ENCODE results near the gene SLC22A31. TPM values are rescaled to one million over a fixed set of nuclear protein-coding genes. Genes with fewer than 3 reads are reported as not detected.
"Not testable (repeated sequence)": the region's sequence is repeated elsewhere in the genome, so short reads cannot be mapped to it uniquely, and the experiment has no call there.

SLC22A31 gene
- total RNA-seq, 1 experiment from 2014 or later: not detected

GRCh38 chr16:89190150-89190958, 10.0 kb downstream of the SLC22A31 start:
- no peaks in the 10 kb centered on the region for H3K9me3 Mint-ChIP-seq (ENCODE audit: unreplicated experiment)
- H3K4me1 Mint-ChIP-seq (ENCODE audit: insufficient read depth, unreplicated experiment): no peaks in the 10 kb centered on the region
- no peak for TF ChIP-seq CTCF (IDR thresholded peaks at IDR 0.05; ENCODE audit: unreplicated experiment)
- BruUV-seq (replicated peaks): no TSS peak
- H3K27ac Mint-ChIP-seq (ENCODE audit: low read depth, unreplicated experiment): no peak overlapping the region
- no peaks in the 10 kb centered on the region for H3K36me3 Mint-ChIP-seq (ENCODE audit: insufficient read depth, unreplicated experiment)
- DNase-seq (ENCODE audit: unreplicated experiment): no peak
- intact Hi-C loops (cut with micrococcal nuclease): no loop called here
- H3K4me3 Mint-ChIP-seq (ENCODE audit: unreplicated experiment): no peak overlapping the region
- POLR2A ChIA-PET: no interaction called here
- CTCF ChIA-PET: interaction anchor here (0.6 kb wide), 1 partner anchor 11 kb away, joined by 3 read pairs; no protein-coding TSS in a partner anchor
- no peaks in the 10 kb centered on the region for H3K27me3 Mint-ChIP-seq (ENCODE audit: insufficient read depth, unreplicated experiment)

GRCh38 chr16:89189358-89190025, 10.8 kb downstream of the SLC22A31 start:
- ChIA-PET POLR2A (no interaction called here), CTCF (no interaction called here)
- Mint-ChIP-seq H3K4me1 (ENCODE audit: insufficient read depth, unreplicated experiment) (no peaks in the 10 kb centered on the region), H3K27ac (ENCODE audit: low read depth, unreplicated experiment) (no peak overlapping the region), H3K9me3 (ENCODE audit: unreplicated experiment) (no peaks in the 10 kb centered on the region), H3K4me3 (ENCODE audit: unreplicated experiment) (no peak overlapping the region), H3K27me3 (ENCODE audit: insufficient read depth, unreplicated experiment) (no peaks in the 10 kb centered on the region), H3K36me3 (ENCODE audit: insufficient read depth, unreplicated experiment) (no peaks in the 10 kb centered on the region)
- TF ChIP-seq CTCF (IDR thresholded peaks at IDR 0.05; ENCODE audit: unreplicated experiment): no peak
- no peak for DNase-seq (ENCODE audit: unreplicated experiment)
- no TSS peak for BruUV-seq (replicated peaks)
- intact Hi-C loops (cut with micrococcal nuclease): no loop called here

- H3K27ac Mint-ChIP-seq (ENCODE audit: low read depth, unreplicated experiment); BruUV-seq (replicated peaks): not testable (repeated sequence)
Measured at GRCh38 chr16:89188471-89189357, 11.6 kb downstream of the SLC22A31 start.

GRCh38 chr16:89187770-89188392, 12.5 kb downstream of the SLC22A31 start:
- BruUV-seq (replicated peaks): no TSS peak
- Mint-ChIP-seq H3K36me3 (ENCODE audit: insufficient read depth, unreplicated experiment) (no peaks in the 10 kb centered on the region), H3K4me3 (ENCODE audit: unreplicated experiment) (no peak overlapping the region), H3K4me1 (ENCODE audit: insufficient read depth, unreplicated experiment) (no peaks in the 10 kb centered on the region), H3K9me3 (ENCODE audit: unreplicated experiment) (no peaks in the 10 kb centered on the region), H3K27ac (ENCODE audit: low read depth, unreplicated experiment) (no peak overlapping the region), H3K27me3 (ENCODE audit: insufficient read depth, unreplicated experiment) (no peaks in the 10 kb centered on the region)
- no peak for TF ChIP-seq CTCF (IDR thresholded peaks at IDR 0.05; ENCODE audit: unreplicated experiment)
- POLR2A ChIA-PET: no interaction called here
- DNase-seq (ENCODE audit: unreplicated experiment): no peak
- intact Hi-C loops (cut with micrococcal nuclease): no loop called here
- CTCF ChIA-PET: no interaction called here

More at GRCh38 chr16:89188471-89189357, 11.6 kb downstream of the SLC22A31 start:
- CTCF ChIA-PET; POLR2A ChIA-PET; H3K9me3 Mint-ChIP-seq (ENCODE audit: unreplicated experiment); H3K27me3 Mint-ChIP-seq (ENCODE audit: insufficient read depth, unreplicated experiment); DNase-seq (ENCODE audit: unreplicated experiment); intact Hi-C loops (cut with micrococcal nuclease); H3K4me1 Mint-ChIP-seq (ENCODE audit: insufficient read depth, unreplicated experiment); H3K4me3 Mint-ChIP-seq (ENCODE audit: unreplicated experiment); H3K36me3 Mint-ChIP-seq (ENCODE audit: insufficient read depth, unreplicated experiment): not testable (repeated sequence)
